Activated T-cell treated with anti-CD3 and anti-CD28 coated beads for 24 hours (primary cell): ENCODE data around the gene SLC4A8.
"Not testable (repeated sequence)": the region's sequence is repeated elsewhere in the genome, so short reads cannot be mapped to it uniquely, and the experiment has no call there.

Experiments
- DNase-seq: peaks from one replicate; pipeline ENCODE4 v3.0.0-alpha.2; 2020; ENCODE audit warnings: low read depth

SLC4A8 gene

GRCh38 chr12:51429700-51430099, 5.1 kb downstream of the SLC4A8 start:
- DNase-seq, result no peak

GRCh38 chr12:51430196-51430895, 5.7 kb downstream of the SLC4A8 start:
- no peak for DNase-seq

GRCh38 chr12:51432921-51433320, 8.3 kb downstream of the SLC4A8 start:
- no peak for DNase-seq

GRCh38 chr12:51434305-51434704, 9.7 kb downstream of the SLC4A8 start:
- DNase-seq, result no peak

GRCh38 chr12:51437431-51437830, 12.8 kb downstream of the SLC4A8 start:
- no peak for DNase-seq

- DNase-seq, result no peak
These were observed 14.7 kb downstream of the SLC4A8 start for GRCh38 chr12:51439330-51439729.

GRCh38 chr12:51441583-51441982, 17.0 kb downstream of the SLC4A8 start:
- no peak for DNase-seq

- no peak for DNase-seq
These were observed 17.7 kb downstream of the SLC4A8 start for GRCh38 chr12:51442324-51442723.

- DNase-seq, result no peak
These were observed 18.9 kb downstream of the SLC4A8 start for GRCh38 chr12:51443573-51443972.

GRCh38 chr12:51448618-51449256, 24.1 kb downstream of the SLC4A8 start:
- no peak for DNase-seq

GRCh38 chr12:51449580-51450246, 25.1 kb downstream of the SLC4A8 start:
- no peak for DNase-seq

- DNase-seq, result no peak
These were observed 25.7 kb downstream of the SLC4A8 start for GRCh38 chr12:51450333-51450732.

GRCh38 chr12:51450806-51451205, 26.2 kb downstream of the SLC4A8 start:
- DNase-seq, result no peak

GRCh38 chr12:51454016-51454415, 29.4 kb downstream of the SLC4A8 start:
- not testable (repeated sequence) for DNase-seq

- not testable (repeated sequence) for DNase-seq
These were observed 30.4 kb downstream of the SLC4A8 start for GRCh38 chr12:51455050-51455449.

GRCh38 chr12:51458635-51459034, 34.0 kb downstream of the SLC4A8 start:
- no peak for DNase-seq

- no peak for DNase-seq
These were observed 35.9 kb downstream of the SLC4A8 start for GRCh38 chr12:51460519-51460918.

- no peak for DNase-seq
These were observed 40.9 kb downstream of the SLC4A8 start for GRCh38 chr12:51465491-51465890.

- no peak for DNase-seq
These were observed 45.5 kb downstream of the SLC4A8 start for GRCh38 chr12:51470116-51470515.

GRCh38 chr12:51471111-51471864, 46.7 kb downstream of the SLC4A8 start:
- no peak for DNase-seq

GRCh38 chr12:51472984-51473383, 48.4 kb downstream of the SLC4A8 start:
- no peak for DNase-seq

- no peak for DNase-seq
These were observed 49.3 kb downstream of the SLC4A8 start for GRCh38 chr12:51473947-51474346.

GRCh38 chr12:51475543-51475942, 50.9 kb downstream of the SLC4A8 start:
- no peak for DNase-seq
